ENCODE results near the gene ARHGAP27. TPM values are rescaled to one million over a fixed set of nuclear protein-coding genes. Genes with fewer than 3 reads are reported as not detected.

ARHGAP27 gene
- total and polyA plus RNA-seq, 2 of the 4 experiments (the other 2 are of a cell fraction), result under 0.01 to 0.89 TPM

DNA sequence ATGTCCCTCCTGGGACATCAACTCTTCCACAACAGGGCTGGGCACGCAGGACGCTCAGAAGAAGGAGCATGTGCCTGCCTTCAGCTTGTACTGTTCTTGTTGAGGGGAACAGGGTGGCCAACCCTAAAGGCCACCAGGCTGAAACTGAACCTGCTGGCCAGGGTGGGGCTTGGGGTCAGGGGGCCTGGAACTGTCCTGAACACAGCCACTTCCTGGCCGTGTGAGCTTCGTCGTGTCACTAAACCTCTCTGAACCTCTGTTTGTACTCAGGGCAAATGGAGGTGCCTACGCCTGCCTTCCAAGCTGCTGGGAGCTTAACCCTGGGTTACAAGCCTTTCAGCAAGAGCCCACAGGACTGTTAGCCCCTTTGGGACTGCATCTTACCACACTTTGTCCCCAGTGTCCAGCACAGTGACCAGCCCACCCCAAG lies 6.7 kb downstream of the ARHGAP27 start:
- no peak overlapping the region for H3K14ac ChIP-seq (replicated peaks; ENCODE audit: low read depth, low read length)
- no peak overlapping the region for H2BK5ac ChIP-seq (ENCODE audit: low read depth, low read length, poor library complexity, severe bottlenecking)
- H4K8ac ChIP-seq (ENCODE audit: low read depth in 2 of 2, low read length in 2 of 2), result no peak overlapping the region
- no peak overlapping the region for H3K4me3 ChIP-seq (ENCODE audit: insufficient read depth, low read depth, low read length)
- peak overlapping the region; percentile 77 for H2AFZ ChIP-seq (replicated peaks; ENCODE audit: low read length, poor library complexity)
- BruUV-seq (replicated peaks), result no TSS peak
- no peak overlapping the region for H2BK15ac ChIP-seq (ENCODE audit: low read depth, low read length)
- dilution Hi-C loops (cut with HindIII; ENCODE audit: low sequenced_read_pairs, unreplicated experiment) (no loop called here), in situ Hi-C loops (cut with MboI; ENCODE audit: low sequenced_read_pairs) (no loop called here), intact Hi-C loops (cut with micrococcal nuclease) (loop anchor here (1.0 to 10.0 kb wide), 3 partner anchors 31 to 429 kb away; no protein-coding TSS in a partner anchor)
- no peak overlapping the region for H3K27ac ChIP-seq (ENCODE audit: insufficient read depth, low read length)
- H3K9me1 ChIP-seq (ENCODE audit: insufficient read depth, low read length), result no peaks in the 10 kb centered on the region
- WGBS, 2 experiments (ENCODE audit: extremely low coverage in 2 of 2, insufficient read length in 1 of 2), result 100% methylated on average over 1 of the region's 6 CpGs; no CpG with 5 or more reads in 1 of the 2 experiments
- no peak overlapping the region for H2BK120ac ChIP-seq (ENCODE audit: low read depth, low read length)
- H4K20me1 ChIP-seq (ENCODE audit: insufficient read depth, low read length), result peaks cover 16% of the 10 kb centered on the region; the same call in 1 of the 2 replicates
- no peak overlapping the region for H3K4me2 ChIP-seq (ENCODE audit: low read depth, low read length)
- 0 out of 2 replicates have a peak, but pooled peaks cover 2% of the 10 kb centered on the region for H3K9me3 ChIP-seq (ENCODE audit: control insufficient read depth, insufficient read depth, low read length)
- H2BK20ac ChIP-seq (ENCODE audit: low read depth, low read length), result no peak overlapping the region
- no peak overlapping the region for H2AK9ac ChIP-seq (replicated peaks; ENCODE audit: low read depth, low read length, poor library complexity)
- H3K27me3 ChIP-seq (ENCODE audit: control insufficient read depth, insufficient read depth, low read length), result peaks cover 40% of the 10 kb centered on the region
- TF ChIP-seq FOS (IDR thresholded peaks at IDR 0.05; ENCODE audit: low read depth, low read length), result no peak
- TF ChIP-seq NFE2L2 (IDR thresholded peaks at IDR 0.05; ENCODE audit: low read depth, low read length), result no peak
- TF ChIP-seq MXI1 (IDR thresholded peaks at IDR 0.05; ENCODE audit: borderline replicate concordance, low read depth, low read length), result no peak
- TF ChIP-seq, protein P1, sequence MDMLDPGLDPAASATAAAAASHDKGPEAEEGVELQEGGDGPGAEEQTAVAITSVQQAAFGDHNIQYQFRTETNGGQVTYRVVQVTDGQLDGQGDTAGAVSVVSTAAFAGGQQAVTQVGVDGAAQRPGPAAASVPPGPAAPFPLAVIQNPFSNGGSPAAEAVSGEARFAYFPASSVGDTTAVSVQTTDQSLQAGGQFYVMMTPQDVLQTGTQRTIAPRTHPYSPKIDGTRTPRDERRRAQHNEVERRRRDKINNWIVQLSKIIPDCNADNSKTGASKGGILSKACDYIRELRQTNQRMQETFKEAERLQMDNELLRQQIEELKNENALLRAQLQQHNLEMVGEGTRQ (IDR thresholded peaks at IDR 0.05; ENCODE audit: low read depth, low read length), result no peak
- no peak for TF ChIP-seq RFX5 (IDR thresholded peaks at IDR 0.05; ENCODE audit: low read depth, low read length)
- TF ChIP-seq, protein P2, sequence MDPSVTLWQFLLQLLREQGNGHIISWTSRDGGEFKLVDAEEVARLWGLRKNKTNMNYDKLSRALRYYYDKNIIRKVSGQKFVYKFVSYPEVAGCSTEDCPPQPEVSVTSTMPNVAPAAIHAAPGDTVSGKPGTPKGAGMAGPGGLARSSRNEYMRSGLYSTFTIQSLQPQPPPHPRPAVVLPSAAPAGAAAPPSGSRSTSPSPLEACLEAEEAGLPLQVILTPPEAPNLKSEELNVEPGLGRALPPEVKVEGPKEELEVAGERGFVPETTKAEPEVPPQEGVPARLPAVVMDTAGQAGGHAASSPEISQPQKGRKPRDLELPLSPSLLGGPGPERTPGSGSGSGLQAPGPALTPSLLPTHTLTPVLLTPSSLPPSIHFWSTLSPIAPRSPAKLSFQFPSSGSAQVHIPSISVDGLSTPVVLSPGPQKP (IDR thresholded peaks at IDR 0.05; ENCODE audit: borderline replicate concordance, low read depth, low read length), result no peak
- no peak for TF ChIP-seq MAFK (IDR thresholded peaks at IDR 0.05; ENCODE audit: low read depth, low read length)
- TF ChIP-seq RCOR1 (IDR thresholded peaks at IDR 0.05; ENCODE audit: insufficient replicate concordance, low read length), result no peak
- no peak for TF ChIP-seq CHD1 (IDR thresholded peaks at IDR 0.05; ENCODE audit: low read depth, low read length)
- TF ChIP-seq POLR2A (IDR thresholded peaks at IDR 0.05; ENCODE audit: low read depth, low read length), result no peak
- no peak for TF ChIP-seq BHLHE40 (IDR thresholded peaks at IDR 0.05; ENCODE audit: low read depth, low read length)
- TF ChIP-seq, protein P3, sequence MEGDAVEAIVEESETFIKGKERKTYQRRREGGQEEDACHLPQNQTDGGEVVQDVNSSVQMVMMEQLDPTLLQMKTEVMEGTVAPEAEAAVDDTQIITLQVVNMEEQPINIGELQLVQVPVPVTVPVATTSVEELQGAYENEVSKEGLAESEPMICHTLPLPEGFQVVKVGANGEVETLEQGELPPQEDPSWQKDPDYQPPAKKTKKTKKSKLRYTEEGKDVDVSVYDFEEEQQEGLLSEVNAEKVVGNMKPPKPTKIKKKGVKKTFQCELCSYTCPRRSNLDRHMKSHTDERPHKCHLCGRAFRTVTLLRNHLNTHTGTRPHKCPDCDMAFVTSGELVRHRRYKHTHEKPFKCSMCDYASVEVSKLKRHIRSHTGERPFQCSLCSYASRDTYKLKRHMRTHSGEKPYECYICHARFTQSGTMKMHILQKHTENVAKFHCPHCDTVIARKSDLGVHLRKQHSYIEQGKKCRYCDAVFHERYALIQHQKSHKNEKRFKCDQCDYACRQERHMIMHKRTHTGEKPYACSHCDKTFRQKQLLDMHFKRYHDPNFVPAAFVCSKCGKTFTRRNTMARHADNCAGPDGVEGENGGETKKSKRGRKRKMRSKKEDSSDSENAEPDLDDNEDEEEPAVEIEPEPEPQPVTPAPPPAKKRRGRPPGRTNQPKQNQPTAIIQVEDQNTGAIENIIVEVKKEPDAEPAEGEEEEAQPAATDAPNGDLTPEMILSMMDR (conservative IDR thresholded peaks at IDR 0.05; ENCODE audit: low read depth, low read length), result no peak
- no peak for TF ChIP-seq MAZ (IDR thresholded peaks at IDR 0.05; ENCODE audit: borderline replicate concordance, low read depth, low read length)
- no peak for TF ChIP-seq SMC3 (IDR thresholded peaks at IDR 0.05; ENCODE audit: low read depth, low read length)
- TF ChIP-seq RAD21 (IDR thresholded peaks at IDR 0.05; ENCODE audit: low read length), result no peak
- TF ChIP-seq CEBPB (IDR thresholded peaks at IDR 0.05; ENCODE audit: low read depth, low read length), result no peak
- H2AK5ac ChIP-seq (ENCODE audit: low read depth, low read length), result no peak overlapping the region
- H3K36me3 ChIP-seq (ENCODE audit: control insufficient read depth, insufficient read depth, low read length), result no peaks in the 10 kb centered on the region
- H3K56ac ChIP-seq (ENCODE audit: extremely low read depth, insufficient read depth, low read length), result no peak overlapping the region
- no peak overlapping the region for H3K9ac ChIP-seq (ENCODE audit: low read depth, low read length)
- no peak for ATAC-seq (ENCODE audit: low read depth)
- H4K91ac ChIP-seq (ENCODE audit: insufficient read depth, low read depth, low read length), result no peak overlapping the region
- ChIA-PET CTCF (interaction anchor here (1.1 kb wide), 1 partner anchor 31 kb away, joined by 3 read pairs; no protein-coding TSS in a partner anchor), POLR2A (ENCODE audit: unreplicated experiment) (no interaction called here)
- no peak overlapping the region for H3K4ac ChIP-seq (ENCODE audit: low read depth, low read length)
- H3K4me1 ChIP-seq (ENCODE audit: control insufficient read depth, insufficient read depth, low read length), result peaks cover 1% of the 10 kb centered on the region; the same call in 1 of the 2 replicates
- H4K5ac ChIP-seq (ENCODE audit: low read depth, low read length), result no peak overlapping the region
- no peak overlapping the region for H3K23ac ChIP-seq (ENCODE audit: low read depth, low read length)
- H3K18ac ChIP-seq (ENCODE audit: low read depth, low read length), result no peak overlapping the region
- H3K79me1 ChIP-seq (ENCODE audit: low read depth in 1 of 2, low read length in 2 of 2), result no peaks in the 10 kb centered on the region
- DNase-seq, result no peak

Measured in IMR-90 (cell line).